GM21576 (cell line): ENCODE measurements around the gene LMAN1L.

Experiments used
- ATAC-seq: cut with Tn5 transposase; IDR thresholded peaks from one replicate; pipeline ENCODE4 v1.9.1; 2021; ENCODE audit warnings: mild to moderate bottlenecking, moderate library complexity; ENCODE audit not compliant: unreplicated experiment

The LMAN1L gene

DNA sequence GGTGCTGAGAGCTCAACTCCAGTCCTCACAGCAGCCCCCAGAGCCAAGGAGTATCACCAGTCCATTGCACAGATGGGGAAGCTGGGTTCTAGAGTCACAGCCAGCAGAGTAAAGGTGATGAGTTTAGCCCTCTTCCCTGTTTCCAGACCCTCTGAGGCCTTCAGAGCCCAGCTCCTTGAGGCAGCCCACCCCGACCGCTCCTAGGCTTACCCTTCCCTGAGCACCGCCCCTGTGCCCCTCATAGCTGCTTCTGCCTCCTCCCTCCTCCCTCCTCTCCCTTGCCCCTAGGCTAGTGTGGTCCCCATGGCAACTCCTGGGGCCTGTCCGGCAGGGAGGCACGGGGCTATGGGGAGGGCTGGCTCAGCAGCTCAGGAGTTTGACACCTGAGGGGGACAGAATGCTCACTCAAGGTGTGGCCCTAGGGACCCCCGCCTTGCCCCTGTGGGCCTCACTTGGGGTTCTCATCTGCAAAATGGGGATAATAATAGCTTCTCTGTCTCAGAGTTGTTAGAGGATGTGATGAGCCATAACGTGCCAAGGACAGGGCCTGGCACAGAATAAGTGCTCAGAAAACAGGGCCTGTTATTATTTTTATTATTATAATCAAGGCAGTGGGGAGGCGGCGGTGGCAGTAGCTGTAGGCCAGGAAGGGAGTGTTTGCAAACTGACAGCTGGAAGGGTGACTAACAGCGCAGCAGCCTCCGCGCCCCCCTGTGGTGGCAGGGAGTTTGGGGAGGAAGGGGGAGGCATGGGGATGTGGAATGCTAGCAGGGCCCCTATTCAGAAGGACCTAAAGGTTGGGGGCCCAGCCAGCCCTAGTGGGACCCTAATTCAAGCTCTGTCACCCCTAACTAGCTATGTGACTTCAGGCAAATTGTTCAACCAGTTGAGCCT, 19.3 kb upstream of the LMAN1L start:
- no peak for ATAC-seq

DNA sequence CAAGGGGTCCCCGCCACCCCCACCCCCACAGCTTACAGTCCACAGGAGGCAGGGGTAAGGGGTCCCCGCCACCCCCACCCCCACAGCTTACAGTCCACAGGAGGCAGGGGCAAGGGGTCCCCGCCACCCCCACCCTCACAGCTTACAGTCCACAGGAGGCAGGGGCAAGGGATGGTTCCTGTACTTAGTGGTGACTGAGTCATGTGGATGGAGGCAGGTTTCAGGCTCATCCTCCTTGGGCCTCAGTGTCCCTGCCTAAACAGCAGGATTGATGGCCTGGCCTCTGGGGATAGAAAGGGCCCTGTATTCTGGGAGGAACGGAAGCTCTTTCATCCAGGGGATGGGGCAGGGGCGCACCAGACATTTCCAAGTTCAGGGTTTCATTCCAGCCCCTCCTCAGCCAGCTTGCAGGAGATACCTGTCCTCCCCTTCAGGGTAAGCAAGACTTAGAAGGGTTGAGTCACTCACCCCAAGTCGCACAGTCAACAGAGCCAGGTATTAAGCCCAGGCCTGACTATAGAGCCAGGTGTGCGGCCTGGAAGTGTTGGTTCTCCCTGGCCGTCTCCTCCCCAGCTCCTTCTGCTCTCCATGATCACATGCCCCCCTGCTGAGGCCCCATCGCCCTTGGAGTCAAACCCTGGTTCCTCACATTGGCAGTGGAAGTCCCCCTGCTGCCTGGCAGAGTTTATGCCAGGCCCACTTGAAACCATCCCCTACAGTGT, 18.2 kb upstream of the LMAN1L start:
- no peak for ATAC-seq

DNA sequence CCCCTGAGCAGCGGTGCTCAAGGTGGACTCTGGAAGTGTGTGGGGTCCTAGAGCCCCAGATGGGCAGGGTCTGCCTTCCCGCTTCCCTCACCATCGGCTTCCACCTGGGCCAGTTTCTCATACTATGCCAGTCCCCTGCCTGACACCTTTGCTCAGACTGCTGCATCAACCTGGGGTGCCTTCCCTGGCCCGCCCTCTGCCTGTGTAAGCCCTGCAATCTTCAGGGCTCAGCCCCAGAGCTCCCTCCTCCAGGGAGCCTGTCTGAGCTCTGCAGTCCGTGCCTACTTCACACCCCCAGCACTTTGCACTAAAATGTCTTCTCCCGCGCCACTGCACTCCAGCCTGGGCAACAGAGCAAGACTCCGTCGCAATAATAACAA, 17.7 kb upstream of the LMAN1L start:
- no peak for ATAC-seq

DNA sequence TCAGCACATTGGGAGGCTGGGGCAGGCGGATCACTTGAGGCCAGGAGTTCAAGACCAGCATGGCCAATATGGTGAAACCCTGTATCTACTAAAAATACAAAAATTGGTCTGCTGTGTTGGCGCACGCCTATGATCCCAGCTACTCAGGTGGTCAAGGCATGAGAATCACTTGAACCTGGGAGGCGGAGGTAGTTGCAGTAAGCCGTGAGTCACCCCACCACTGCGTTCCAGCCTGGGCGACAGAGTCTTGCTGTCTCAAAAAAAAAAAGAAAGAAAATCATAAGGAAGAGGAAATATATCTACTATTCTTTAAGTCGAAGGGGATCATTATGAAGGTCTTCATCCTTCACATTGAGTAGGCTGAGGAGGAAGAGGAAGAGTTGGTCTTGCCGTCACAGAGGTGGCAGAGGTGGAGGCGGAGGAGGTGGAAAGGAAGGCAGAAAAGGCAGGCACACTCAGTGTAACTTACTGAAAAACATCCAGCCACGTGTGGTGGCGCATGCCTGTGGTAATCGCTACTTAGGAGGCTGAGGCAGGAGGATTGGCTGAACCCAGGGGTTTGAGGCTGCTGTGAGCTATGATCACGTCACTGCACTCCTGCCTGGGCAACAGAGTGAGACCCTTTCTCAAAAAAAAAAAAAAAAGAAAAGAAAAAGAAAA, 16.5 kb upstream of the LMAN1L start:
- no peak for ATAC-seq

DNA sequence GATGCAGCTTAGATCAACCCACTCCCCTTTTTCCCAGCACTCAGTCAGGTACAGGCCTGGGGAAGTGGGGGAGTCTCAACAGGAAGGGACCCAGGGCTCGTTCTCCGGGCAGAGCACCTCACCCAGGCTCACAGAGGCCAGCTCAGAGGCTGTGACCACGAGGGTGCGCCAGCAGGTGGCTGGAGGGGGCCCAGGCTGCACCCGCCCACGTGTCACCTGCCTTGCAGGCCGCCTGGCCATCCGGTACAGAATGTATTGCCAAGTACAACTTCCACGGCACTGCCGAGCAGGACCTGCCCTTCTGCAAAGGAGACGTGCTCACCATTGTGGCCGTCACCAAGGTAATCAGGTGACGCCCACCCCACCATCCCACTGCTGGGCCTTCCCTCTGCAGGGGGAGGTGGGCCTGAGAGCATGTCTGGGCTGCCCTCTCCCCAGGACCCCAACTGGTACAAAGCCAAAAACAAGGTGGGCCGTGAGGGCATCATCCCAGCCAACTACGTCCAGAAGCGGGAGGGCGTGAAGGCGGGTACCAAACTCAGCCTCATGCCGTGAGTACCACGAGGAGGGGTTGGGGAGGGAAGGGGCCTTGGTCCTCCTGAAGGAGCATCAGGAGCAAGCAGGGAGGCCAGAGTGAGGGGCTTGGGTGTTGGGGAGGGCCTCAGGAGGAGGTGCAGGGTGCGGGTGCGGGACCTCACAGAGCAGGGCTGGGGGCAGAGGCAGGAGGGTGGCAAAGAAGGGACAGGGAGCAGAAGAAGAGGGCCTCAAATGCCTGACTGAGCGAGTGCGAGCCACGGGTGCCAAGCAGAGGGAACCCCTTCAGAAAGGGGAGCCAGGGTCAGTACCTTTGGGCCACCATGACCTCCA, 14.0 kb upstream of the LMAN1L start:
- no peak for ATAC-seq

DNA sequence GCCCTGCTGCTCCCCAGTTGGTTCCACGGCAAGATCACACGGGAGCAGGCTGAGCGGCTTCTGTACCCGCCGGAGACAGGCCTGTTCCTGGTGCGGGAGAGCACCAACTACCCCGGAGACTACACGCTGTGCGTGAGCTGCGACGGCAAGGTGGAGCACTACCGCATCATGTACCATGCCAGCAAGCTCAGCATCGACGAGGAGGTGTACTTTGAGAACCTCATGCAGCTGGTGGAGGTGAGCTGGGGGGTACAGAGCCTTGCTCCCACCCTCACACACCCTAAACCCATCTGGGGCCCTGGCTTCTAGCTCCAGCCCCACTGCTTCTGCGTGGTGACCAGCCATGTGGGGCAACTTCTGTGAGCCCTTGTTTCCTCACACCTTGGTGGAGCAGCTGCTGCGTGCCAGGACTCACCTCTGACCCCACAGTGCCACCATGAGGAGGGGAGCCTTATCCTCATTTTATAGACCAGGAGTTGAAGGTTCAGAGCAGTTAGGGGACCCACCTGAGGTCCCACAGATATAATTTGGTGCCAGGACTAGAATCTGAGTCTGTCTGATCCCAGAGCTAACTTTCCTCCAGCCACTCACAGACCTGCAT, 13.3 kb upstream of the LMAN1L start:
- peak; percentile 15 for ATAC-seq

DNA sequence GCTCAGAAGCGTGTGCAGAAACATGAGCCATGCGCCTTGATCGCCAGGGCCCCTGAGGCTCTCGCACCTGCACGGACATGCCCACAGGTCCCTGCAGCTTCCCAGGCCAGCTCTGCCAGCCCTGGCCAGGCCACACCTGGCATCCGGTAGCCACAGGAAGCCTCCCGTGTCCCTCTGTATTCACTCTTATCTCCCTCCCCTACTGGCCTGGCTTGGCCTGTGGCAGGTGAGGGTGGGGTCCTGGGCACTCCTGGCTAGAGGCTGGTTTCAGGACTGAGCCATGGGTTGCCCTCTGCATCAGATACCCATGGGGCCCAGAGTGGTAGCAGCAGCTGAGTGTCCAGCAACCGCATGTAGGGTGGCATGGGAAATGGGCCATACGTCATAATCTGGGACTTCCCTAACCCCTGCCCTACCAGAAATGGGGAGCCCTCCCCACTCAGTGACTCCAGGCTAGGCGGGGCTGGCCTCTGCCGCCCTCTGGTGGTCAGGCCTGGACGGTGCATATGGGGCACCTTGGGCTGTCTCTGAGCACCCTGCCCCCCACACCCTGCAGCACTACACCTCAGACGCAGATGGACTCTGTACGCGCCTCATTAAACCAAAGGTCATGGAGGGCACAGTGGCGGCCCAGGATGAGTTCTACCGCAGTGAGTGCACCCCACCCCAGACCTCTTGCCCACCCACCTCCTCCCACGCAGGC, 12.6 kb upstream of the LMAN1L start:
- peak; percentile 67 for ATAC-seq

DNA sequence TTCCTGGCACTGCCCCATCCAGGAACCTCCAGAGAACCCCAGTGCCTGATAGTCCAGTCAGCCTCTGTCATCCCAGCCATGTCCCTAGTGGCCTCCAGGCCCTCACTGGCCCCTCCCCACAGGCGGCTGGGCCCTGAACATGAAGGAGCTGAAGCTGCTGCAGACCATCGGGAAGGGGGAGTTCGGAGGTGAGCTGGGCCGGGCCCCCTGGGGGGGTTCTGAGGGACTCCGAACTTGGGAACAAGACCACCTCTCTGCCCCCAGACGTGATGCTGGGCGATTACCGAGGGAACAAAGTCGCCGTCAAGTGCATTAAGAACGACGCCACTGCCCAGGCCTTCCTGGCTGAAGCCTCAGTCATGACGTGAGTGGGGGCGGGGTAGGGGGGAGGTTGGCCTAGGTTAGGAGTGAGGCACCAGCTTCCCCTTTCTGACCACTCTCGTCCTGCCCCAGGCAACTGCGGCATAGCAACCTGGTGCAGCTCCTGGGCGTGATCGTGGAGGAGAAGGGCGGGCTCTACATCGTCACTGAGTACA, 12.0 kb upstream of the LMAN1L start:
- ATAC-seq: no peak

DNA sequence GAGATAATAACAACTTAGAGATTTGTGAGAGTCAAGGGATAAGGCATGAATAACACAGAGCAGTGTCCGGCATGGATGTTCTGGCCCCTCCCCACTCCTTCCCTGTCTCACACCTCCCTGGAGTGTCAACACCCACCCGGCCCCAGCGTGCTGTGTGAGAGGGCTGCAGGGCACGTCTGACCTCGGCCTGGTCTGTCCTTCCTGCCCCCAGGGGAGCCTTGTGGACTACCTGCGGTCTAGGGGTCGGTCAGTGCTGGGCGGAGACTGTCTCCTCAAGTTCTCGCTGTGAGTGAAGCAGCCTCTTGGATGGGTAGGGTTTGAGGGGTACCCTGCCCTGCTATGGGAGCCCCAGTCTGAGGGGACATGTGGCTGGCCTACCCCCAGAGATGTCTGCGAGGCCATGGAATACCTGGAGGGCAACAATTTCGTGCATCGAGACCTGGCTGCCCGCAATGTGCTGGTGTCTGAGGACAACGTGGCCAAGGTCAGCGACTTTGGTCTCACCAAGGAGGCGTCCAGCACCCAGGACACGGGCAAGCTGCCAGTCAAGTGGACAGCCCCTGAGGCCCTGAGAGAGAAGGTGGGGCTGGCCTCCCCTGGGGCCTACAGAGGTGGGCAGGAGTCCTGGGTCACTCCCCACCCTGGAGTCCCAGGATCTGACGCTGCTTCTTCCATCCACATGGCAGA, 11.2 kb upstream of the LMAN1L start:
- no peak for ATAC-seq

DNA sequence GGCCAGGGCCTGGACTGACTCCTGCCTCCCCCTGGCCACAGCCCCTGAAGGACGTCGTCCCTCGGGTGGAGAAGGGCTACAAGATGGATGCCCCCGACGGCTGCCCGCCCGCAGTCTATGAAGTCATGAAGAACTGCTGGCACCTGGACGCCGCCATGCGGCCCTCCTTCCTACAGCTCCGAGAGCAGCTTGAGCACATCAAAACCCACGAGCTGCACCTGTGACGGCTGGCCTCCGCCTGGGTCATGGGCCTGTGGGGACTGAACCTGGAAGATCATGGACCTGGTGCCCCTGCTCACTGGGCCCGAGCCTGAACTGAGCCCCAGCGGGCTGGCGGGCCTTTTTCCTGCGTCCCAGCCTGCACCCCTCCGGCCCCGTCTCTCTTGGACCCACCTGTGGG, 10.3 kb upstream of the LMAN1L start:
- ATAC-seq: no peak

DNA sequence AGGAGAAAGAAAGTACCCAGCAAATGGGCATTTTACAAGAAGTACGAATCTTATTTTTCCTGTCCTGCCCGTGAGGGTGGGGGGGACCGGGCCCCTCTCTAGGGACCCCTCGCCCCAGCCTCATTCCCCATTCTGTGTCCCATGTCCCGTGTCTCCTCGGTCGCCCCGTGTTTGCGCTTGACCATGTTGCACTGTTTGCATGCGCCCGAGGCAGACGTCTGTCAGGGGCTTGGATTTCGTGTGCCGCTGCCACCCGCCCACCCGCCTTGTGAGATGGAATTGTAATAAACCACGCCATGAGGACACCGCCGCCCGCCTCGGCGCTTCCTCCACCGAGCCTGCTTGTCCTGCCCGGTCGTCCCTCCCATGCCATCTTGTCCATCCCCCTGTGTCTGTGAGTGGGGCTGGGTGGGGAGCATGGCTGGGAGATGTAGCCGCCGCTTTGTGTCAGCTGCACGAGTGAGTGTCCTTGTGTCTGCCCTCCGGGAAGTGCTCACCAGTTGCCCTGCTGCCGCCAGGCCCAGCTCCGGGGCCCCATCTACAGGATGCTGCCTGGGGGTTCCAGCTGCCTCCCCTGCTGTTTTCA, 9.7 kb upstream of the LMAN1L start:
- ATAC-seq: no peak

DNA sequence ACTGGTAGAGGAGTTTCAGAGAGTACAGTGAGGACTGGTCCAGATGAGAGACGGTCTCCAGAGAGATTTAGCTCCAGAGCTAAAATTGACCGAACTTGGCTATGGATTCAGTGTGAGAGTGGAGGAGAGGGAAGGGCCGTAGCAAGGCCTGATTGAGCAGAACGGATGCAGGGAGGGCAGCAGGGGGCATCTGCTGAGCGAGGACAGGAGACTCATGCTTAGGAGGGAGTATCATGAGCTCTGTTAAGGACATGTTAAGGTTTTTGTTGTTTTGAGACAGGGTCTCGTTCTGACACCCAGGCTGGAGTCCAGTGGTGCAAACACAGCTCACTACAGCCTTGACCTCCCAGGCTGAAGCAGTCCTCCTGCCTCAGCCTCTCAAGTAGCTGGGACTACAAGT, 7.7 kb upstream of the LMAN1L start:
- ATAC-seq: no peak

DNA sequence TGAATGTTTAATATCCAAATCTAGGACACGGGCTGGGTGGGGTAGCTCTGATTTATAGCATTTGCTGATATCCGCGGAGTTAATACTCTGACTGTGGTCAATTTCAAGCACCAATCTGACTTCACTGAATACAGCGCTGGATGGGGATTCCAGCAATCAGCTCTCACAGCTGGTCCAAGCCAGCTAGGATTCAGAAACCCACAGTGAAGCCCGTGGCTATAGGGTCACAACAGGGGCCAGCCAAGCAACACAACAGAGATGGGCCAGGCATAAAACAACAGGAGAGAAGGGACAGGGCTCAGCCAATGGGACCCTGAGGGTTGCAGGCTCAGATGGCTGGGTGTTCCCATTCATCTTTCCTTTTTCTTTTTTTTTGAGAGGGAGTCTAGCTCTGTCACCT, 5.4 kb upstream of the LMAN1L start:
- no peak for ATAC-seq

DNA sequence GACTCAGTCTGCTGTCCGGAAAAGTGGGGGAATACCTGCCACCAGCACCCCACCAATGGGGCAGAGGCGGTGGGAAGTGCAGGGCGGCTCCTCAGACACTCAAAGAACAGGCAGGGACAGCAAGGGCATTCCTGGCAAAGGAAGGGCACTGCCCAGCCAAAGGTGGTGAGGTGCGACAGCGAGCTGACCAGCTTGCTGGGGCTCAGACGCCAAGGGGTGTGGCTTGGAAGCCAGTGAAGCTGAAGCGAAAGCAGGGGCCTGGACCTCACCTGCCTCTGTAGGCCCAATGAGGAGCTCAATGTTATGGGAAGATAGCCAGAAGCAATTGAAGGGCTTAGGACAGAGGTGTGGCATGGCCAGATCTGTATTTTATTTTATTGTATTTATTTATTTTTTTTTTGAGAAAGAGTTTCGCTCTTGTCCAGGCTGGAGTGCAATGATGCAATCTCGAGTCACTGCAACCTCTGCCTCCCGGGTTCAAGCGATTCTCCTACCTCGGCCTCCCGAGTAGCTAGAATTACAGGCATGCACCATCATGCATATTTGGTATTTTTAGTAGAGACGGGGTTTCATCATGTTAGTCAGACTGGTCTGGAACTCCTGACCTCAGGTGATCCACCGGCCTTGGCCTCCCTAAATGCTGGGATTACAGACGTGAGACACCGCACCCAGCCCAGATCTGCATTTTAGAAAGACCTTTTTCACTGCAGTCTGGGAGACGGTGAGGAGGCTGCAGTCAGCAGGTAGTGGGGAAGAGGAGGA, 4.4 kb upstream of the LMAN1L start:
- ATAC-seq: no peak

DNA sequence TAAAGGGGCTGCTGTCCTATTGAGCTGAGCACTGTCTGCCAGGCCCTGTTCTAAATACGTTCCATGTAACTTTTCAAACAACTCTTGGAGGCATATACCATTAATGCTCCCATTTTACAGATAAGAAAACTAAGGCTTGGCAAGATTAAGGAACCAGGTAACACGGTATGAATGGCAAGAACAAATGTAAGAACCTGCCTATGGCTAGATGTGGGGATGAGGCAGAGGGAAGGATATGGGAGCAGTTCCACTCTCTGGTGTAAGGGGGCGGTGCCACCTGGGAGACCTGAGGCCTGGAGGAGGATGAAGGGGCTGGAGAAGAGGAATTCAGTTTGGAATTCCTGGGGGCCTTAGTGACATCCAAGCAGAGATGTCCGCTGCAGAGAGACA, 3.8 kb upstream of the LMAN1L start:
- ATAC-seq: no peak

DNA sequence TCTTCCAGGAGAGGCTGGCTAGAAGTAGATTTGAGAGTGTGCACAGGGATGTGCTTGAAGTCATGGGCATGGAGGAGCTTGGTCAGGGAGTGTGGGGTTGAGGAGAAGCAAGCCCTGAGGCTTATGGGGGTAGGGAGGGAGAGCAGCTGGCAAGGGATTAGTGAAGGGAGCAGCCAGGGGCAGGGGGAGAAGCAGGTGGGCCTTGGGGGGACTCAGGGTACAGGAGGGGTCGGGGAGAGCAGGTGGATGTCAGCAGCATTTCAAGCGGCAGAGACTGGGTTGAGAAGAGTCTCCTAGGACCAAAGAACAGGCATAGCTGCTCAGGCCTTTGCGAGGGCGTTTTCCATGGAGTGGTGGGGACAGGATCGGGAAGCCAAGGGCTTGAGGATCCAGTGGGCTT, 3.4 kb upstream of the LMAN1L start:
- no peak for ATAC-seq

DNA sequence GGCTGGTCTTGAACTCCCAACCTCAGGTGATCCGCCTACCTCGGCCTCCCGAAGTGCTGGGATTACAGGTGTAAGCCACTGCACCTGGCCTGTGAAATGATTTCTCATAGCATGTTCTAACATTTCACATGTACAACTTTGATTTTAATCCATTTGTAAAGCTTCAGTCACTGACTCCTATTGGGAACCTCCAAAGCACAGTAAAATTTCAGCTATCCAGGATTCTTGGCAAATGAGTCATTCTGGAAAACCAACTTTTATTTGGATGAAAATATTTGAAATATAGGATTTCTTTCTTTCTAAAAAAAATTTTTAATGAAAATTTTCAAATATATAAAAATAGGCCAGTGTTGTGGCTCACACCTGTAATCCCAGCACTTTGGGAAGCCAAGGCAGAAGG, 2.7 kb upstream of the LMAN1L start:
- no peak for ATAC-seq
